ENCODE data around the gene CMTM3. TPM values are rescaled to one million over a fixed set of nuclear protein-coding genes. Genes with fewer than 3 reads are reported as not detected.

CMTM3 gene
- total RNA-seq, 1 donor from 2014 or later: 62.4 TPM

GRCh38 chr16:66647866-66648265 is 43.4 kb downstream of the CMTM3 start:
- no peaks in the 10 kb centered on the region for H3K79me2 ChIP-seq (ENCODE audit: insufficient read depth, low read length)
- H3K9me3 Mint-ChIP-seq (ENCODE audit: unreplicated experiment): no peaks in the 10 kb centered on the region
- no peak overlapping the region for H3K9ac ChIP-seq (ENCODE audit: low read length)
- H3K27ac ChIP-seq (ENCODE audit: low read depth, low read length): no peak overlapping the region
- H3K4me3 Mint-ChIP-seq (ENCODE audit: unreplicated experiment): no peak overlapping the region
- no peak overlapping the region for H3K27ac Mint-ChIP-seq (ENCODE audit: unreplicated experiment)
- peaks cover 6% of the 10 kb centered on the region for H3K4me1 ChIP-seq (ENCODE audit: insufficient read depth, low read length)
- H4K20me1 ChIP-seq (ENCODE audit: insufficient read depth, low read length): no peaks in the 10 kb centered on the region
- H3K27me3 Mint-ChIP-seq (ENCODE audit: low read depth, unreplicated experiment): no peaks in the 10 kb centered on the region
- H3K27me3 ChIP-seq (ENCODE audit: insufficient read depth, low read length): no peaks in the 10 kb centered on the region
- no peak overlapping the region for H3K4me3 ChIP-seq (ENCODE audit: insufficient read depth, low read depth, low read length)
- peaks cover 4% of the 10 kb centered on the region for H3K4me1 Mint-ChIP-seq (ENCODE audit: low read depth, unreplicated experiment)
- TF ChIP-seq CTCF (IDR thresholded peaks at IDR 0.05; ENCODE audit: insufficient read depth, low read depth, low read length) (no peak), EZH2 (IDR thresholded peaks at IDR 0.05; ENCODE audit: insufficient read depth, low read length) (no peak)
- H3K36me3 Mint-ChIP-seq (ENCODE audit: low read depth, unreplicated experiment): no peaks in the 10 kb centered on the region
- H3K4me2 ChIP-seq (ENCODE audit: low read length): no peak overlapping the region
- no peaks in the 10 kb centered on the region for H3K36me3 ChIP-seq (ENCODE audit: insufficient read depth, low read length)
- no peak for DNase-seq (ENCODE audit: low read depth)
- H2AFZ ChIP-seq (ENCODE audit: low read depth, low read length): no peak overlapping the region
- no peak for FAIRE-seq
- no peaks in the 10 kb centered on the region for H3K9me3 ChIP-seq (ENCODE audit: insufficient read depth, low read depth, low read length)

- Histone ChIP-seq H3K36me3 (ENCODE audit: insufficient read depth, low read length) (no peaks in the 10 kb centered on the region), H3K9me3 (ENCODE audit: insufficient read depth, low read depth, low read length) (no peaks in the 10 kb centered on the region), H3K4me1 (ENCODE audit: insufficient read depth, low read length) (peaks cover 6% of the 10 kb centered on the region), H3K4me3 (ENCODE audit: insufficient read depth, low read depth, low read length) (no peak overlapping the region), H3K27me3 (ENCODE audit: insufficient read depth, low read length) (no peaks in the 10 kb centered on the region), H4K20me1 (ENCODE audit: insufficient read depth, low read length) (no peaks in the 10 kb centered on the region), H2AFZ (ENCODE audit: low read depth, low read length) (no peak overlapping the region), H3K27ac (ENCODE audit: low read depth, low read length) (no peak overlapping the region), H3K4me2 (ENCODE audit: low read length) (no peak overlapping the region), H3K9ac (ENCODE audit: low read length) (no peak overlapping the region), H3K79me2 (ENCODE audit: insufficient read depth, low read length) (no peaks in the 10 kb centered on the region)
- Mint-ChIP-seq H3K36me3 (ENCODE audit: low read depth, unreplicated experiment) (no peaks in the 10 kb centered on the region), H3K4me3 (ENCODE audit: unreplicated experiment) (no peak overlapping the region), H3K9me3 (ENCODE audit: unreplicated experiment) (no peaks in the 10 kb centered on the region), H3K27me3 (ENCODE audit: low read depth, unreplicated experiment) (no peaks in the 10 kb centered on the region), H3K4me1 (ENCODE audit: low read depth, unreplicated experiment) (peaks cover 4% of the 10 kb centered on the region), H3K27ac (ENCODE audit: unreplicated experiment) (no peak overlapping the region)
- TF ChIP-seq CTCF (IDR thresholded peaks at IDR 0.05; ENCODE audit: insufficient read depth, low read depth, low read length): no peak
- TF ChIP-seq EZH2 (IDR thresholded peaks at IDR 0.05; ENCODE audit: insufficient read depth, low read length): no peak
- DNase-seq (ENCODE audit: low read depth): no peak
- no peak for FAIRE-seq
These were observed 44.7 kb downstream of the CMTM3 start for GRCh38 chr16:66649167-66649566.

GRCh38 chr16:66649636-66650205 is 45.2 kb downstream of the CMTM3 start:
- FAIRE-seq: no peak
- no peaks in the 10 kb centered on the region for H3K9me3 Mint-ChIP-seq (ENCODE audit: unreplicated experiment)
- Histone ChIP-seq H2AFZ (ENCODE audit: low read depth, low read length) (no peak overlapping the region), H3K4me2 (ENCODE audit: low read length) (no peak overlapping the region), H3K9me3 (ENCODE audit: insufficient read depth, low read depth, low read length) (no peaks in the 10 kb centered on the region), H3K9ac (ENCODE audit: low read length) (no peak overlapping the region), H3K27me3 (ENCODE audit: insufficient read depth, low read length) (no peaks in the 10 kb centered on the region), H3K79me2 (ENCODE audit: insufficient read depth, low read length) (no peaks in the 10 kb centered on the region), H3K36me3 (ENCODE audit: insufficient read depth, low read length) (no peaks in the 10 kb centered on the region), H4K20me1 (ENCODE audit: insufficient read depth, low read length) (no peaks in the 10 kb centered on the region), H3K27ac (ENCODE audit: low read depth, low read length) (no peak overlapping the region), H3K4me1 (ENCODE audit: insufficient read depth, low read length) (peaks cover 6% of the 10 kb centered on the region), H3K4me3 (ENCODE audit: insufficient read depth, low read depth, low read length) (no peak overlapping the region)
- H3K27ac Mint-ChIP-seq (ENCODE audit: unreplicated experiment): no peak overlapping the region
- TF ChIP-seq CTCF (IDR thresholded peaks at IDR 0.05; ENCODE audit: insufficient read depth, low read depth, low read length): no peak
- no peak for TF ChIP-seq EZH2 (IDR thresholded peaks at IDR 0.05; ENCODE audit: insufficient read depth, low read length)
- peaks cover 4% of the 10 kb centered on the region for H3K4me1 Mint-ChIP-seq (ENCODE audit: low read depth, unreplicated experiment)
- H3K27me3 Mint-ChIP-seq (ENCODE audit: low read depth, unreplicated experiment): no peaks in the 10 kb centered on the region
- no peak for DNase-seq (ENCODE audit: low read depth)
- no peak overlapping the region for H3K4me3 Mint-ChIP-seq (ENCODE audit: unreplicated experiment)
- no peaks in the 10 kb centered on the region for H3K36me3 Mint-ChIP-seq (ENCODE audit: low read depth, unreplicated experiment)

All from astrocyte (in vitro differentiated cells and primary cell).